Astrocyte of the hippocampus (primary cell): ENCODE data around the gene ZNF580.

Experiments
- DNase-seq: peaks from one replicate; pipeline ENCODE4 v3.0.0; 2011; ENCODE audit warnings: low read depth, low spot score

ZNF580 gene, protein sequence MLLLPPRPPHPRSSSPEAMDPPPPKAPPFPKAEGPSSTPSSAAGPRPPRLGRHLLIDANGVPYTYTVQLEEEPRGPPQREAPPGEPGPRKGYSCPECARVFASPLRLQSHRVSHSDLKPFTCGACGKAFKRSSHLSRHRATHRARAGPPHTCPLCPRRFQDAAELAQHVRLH

DNA sequence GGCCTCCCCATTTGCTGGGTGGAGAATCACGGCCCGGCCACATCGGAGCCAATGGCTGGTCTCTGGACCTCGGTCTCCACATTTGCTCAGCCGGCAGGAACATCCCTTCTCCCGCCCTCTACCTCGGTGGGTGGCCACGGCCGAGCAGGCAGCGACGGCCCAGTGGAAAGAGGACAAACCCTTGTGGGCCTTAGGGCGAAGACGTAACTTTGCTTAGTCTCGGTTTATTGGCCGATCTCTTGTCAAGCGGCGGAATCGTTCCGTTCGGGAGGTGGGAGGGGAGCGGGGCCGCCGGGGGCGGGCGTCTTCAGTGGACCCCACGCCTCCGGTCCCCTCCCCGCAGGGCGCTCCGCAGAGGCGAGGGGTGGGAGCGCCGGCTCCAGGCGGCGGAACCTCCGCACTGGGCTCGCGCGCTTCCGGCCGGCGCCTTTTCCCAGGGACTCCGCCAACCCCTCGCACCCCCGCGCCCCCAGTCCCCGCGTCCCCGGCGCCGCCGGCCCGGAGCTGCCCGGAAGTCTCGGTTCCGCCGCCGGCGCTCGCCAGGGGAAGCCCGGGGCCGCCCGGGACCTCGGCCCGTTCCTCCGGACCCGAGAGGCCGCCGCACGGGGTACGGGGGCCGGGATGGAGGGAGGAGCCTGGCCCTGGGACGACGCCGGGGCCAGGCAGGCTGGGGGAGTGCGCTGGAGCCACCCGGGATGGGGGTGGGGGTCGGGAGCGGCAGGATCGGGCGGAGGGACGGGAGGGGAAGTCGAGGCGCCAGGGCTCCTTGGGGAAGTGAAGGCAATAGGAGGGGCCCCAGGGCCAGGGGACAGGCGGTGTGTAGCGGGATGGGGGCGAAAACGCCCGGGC is at the start of gene ZNF580:
ZNF580 (plus strand) TSS at position 426 of the 849 bp plus-strand sequence. CDS start 1,507 bp downstream, outside the sequence.
- peak; percentile 88 for DNase-seq

DNA sequence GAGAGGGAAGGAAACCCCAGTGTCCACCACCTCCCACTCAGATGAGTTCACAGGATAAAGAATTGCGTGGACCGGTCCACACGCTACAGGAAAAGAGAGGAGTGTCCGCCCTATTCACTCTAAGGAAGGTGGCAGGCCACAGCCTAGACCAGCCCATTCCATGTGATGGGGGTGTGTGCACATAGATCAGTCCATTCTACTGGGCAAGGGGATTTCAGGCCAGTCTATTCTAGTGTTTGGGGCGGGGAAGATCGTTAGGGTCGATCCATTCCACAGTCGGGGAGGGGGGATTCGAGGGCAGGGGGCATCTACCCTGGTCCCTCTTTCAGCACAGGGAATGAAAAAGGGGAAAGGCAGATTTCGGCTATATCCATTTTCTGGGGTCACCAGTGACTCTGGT is 49.2 kb upstream of the ZNF580 start:
- no peak for DNase-seq

DNA sequence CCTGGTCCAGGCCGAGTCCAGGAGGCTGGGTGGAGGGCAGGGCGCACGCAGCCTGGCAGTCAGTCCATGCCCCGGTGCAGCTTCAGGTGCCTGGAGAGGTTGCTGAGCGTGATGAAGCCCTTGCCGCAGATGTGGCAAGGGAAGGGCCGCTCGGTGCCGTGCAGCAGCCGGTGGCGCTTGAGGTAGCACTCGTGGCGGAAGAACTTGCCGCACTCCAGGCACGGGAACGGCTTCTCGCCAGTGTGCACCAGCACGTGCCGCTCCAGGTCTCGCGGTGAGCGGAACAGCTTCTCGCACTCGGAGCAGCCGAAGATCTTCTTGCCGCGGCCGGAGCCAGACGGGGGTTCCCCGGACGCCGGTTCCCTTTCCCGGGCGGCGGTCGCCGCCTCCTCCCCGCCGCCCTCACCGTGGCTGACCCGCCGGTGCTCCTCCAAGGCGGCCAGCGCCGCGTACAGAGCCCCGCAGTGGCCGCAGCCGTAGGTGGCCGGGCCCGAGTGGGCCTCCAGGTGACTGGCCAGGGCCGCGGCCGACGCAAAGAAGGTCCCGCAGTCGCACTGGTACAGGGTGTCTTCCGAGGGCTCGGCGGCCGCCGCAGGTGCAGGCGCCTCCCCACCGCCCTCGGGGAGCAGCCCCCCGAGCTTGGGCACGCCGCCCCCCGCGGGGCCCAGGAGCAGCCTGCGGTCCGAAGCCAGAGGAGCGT is 48.3 kb upstream of the ZNF580 start:
- DNase-seq: no peak

DNA sequence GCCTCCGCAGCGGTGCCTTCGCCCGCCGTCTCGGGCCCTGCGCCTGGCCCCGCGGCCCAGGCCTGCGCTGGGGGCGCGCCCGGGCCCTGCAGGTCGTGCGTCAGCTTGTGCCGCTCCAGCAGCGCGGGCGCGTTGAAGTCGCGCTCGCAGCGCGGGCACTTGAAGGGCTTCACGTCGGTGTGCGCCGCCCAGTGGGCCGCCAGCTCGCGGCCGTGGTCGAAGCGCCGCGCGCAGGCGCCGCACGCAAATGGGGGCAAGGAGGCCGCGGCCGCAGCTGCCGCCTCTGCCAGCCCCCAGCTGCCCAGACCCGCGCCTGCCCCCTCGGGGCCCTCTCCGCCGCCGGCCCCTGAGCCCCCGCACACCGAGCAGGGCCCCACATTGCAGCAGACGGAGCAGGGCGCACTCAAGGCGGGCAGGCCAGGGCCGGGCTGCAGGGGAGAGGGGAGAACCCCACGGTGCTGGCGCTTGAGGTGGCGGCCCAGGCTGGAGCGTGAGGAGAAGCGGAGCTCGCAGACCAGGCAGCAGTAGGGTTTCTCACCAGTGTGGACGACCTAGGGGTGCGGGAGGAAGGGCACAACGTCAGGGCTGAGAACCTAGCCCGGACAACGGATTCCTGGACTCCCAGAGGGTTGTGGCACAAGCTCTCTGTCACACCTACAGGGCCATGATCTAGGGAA is 47.6 kb upstream of the ZNF580 start:
- no peak for DNase-seq

DNA sequence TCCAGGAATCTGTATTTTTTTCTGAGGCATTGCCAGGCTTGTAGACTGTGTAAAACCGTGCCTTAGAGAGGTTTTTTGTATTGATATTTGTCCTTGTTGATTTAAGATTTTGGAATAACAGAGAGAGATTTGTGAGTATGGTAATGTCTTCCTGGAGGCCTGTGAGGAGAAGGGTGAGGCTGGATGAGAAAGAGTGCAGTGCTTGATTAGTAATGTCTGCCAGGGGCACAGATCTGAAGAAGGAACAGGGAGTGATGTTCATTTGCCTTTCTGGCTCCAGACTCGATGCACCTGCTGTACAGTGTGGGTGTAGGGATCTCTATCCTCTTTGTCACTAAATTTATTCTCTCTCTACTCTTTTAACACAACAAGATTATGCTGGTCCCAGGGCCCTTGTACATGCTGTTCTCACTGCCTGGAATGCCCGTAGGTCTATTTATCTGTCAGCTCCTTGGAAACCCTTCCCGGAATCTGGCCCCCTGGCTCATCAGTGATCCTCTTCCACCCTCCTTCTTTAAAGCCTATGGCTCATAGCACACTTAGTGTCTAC is 45.7 kb upstream of the ZNF580 start:
- DNase-seq: no peak

DNA sequence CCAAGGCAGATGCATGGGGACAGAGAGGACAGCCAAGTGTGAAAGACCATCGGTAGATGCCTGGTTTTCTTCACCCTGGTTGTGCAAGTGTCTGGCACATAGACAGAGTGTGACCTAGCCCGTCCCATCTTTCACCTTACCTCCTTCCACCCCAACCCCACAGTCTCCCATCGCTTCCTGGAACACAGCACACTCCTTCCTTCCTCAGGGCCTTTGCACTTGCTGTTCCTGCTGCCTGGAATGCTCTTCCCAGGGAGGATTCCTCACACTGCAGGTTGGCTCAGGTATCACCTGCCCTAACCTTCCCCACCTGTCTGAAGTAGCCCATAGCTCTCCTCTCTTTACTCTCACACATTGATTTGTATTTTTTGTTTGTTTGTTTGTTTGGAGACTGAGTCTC is 44.5 kb upstream of the ZNF580 start:
- no peak for DNase-seq

DNA sequence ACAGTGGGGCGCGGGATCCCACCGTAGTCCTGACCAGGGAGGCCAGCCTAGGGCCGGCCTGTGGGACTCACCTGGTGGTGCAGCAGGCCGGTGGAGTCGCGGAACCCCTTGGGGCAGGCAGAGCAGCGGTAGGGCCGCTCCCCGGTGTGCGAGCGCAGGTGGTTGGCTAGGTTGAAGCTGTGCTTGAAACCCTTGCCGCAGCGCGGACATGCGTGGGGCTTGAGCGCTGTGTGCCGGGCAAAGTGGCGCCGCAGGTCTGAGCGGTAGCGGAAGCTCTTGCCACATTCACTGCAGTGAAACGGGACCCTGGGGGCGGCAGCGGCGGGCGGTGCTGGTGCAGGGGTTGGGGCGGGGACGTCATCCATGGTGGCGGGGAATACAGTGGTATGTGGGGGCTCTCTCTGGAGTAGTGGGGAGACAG is 43.3 kb upstream of the ZNF580 start:
- DNase-seq: no peak

DNA sequence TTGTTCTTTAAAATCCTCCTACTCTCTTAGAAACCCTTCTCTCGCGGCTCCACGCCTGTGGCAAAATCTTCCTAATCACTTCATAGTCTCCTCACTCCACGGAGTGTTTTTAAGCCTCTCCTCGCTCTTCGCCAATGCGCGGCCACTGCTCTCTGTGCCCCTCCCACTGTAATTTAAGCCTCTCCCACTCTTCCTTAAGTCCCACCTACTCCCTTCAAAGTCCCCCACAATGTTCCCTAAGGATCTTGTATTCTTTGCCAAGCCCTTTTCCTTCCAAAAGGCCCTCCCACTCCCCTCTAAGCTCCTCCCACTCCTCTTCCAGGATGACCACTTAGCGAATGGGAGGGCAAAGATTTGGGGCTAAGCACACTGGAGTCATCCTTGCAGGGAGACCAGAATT is 42.8 kb upstream of the ZNF580 start:
- DNase-seq: no peak

DNA sequence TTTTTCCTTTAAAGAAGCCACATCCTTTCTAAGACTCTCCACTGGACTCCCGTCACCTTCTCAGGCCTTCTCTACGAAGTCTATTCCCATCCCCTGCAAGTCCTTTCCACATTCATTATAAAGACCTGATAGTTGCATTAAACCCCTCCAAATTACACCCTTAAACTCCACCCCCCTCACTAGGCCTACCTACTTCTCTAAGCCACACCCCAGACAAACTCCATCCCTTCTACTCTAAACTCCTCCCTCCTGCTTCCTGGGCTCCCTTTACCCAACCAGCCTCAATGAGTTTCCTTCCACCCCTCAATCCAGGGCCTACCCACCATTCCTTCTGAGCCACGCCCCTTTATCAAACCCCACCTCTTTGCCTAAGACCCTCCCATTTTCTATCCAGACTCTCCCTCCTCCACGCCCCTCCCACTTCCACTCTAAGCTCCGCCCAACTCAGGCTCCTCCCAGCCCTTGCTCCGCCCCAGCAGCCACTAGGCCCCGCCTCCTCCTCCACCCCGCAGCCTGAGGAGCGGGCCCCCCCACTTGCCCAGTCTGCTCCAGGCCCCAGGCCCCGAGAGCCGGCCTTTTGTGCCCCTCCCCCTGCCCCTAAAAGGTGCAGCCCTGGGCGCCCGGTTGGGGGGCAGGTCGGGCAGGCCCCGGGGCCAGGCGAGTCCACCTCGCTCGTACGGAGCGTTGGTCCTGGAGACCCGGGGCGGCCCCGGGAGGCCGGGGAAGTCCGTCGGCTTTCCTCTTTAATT is 41.9 kb upstream of the ZNF580 start:
- peak; percentile 98 for DNase-seq

DNA sequence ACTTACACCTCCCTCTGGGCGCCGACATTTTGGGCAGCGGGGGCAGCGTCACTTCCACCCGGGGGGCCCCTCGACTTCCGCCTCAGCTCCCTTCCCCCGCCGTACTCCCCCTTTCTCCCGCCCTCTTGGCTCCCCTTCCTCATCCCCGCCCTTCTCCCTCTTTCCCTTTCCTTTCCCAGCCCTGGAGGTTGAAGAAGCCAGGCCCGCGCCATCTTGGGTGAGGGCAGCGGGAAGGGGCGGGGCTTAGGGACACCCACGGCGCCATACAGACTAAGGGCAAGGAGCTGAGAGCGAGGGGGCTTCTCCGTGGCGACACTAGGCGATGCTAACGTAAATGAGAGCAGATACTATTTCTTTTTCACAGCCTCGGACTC is 41.3 kb upstream of the ZNF580 start, which contains the start of gene FIZ1:
FIZ1 (minus strand) TSS at position 50 of the 374 bp plus-strand sequence. CDS start 1,652 bp downstream, outside the sequence.
- peak; percentile 99 for DNase-seq

DNA sequence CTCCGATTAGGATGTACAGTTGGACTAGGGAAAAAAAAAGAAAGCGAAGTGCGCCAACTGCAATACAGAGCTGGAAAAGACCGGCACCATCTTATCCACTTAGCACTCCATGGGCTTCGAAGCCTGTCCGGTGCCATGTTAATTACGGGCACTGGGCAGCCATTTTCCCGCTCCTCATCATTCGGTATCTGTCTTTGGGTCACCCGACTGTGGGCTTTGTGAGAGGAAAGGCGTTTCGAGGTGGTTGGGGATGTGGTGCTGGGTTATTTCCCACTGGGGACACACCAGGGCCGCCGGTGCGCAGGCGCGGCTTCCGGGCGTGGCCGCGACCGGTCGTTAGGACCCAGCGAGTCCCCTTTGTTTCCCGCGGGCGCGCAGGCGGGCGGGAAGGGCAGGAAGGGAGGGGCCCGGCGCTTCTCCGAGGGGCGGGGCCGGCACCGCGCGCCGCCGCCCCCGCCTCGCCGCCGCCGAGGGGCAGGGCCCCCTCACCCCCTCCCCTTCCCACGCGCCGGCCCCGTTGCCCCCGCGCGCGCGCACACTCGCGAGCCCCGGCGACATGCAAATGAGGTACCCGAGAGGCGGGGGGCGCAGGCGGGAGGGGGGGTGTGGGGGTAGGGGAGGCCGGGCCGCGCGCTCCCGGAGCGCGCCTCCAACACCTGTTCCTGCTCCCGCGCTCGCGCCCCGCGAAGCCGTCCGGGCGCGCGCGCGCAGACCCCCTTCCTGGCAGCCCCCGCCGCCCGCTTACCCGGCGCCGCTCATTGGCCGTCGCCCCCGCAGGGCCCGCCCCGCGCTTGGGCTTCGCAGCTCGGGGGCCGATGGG is 40.8 kb upstream of the ZNF580 start, which contains the start of gene ZNF524:
ZNF524 (plus strand) TSS at position 447 of the 820 bp plus-strand sequence. CDS start 1,825 bp downstream, outside the sequence.
- peak; percentile 95 for DNase-seq

DNA sequence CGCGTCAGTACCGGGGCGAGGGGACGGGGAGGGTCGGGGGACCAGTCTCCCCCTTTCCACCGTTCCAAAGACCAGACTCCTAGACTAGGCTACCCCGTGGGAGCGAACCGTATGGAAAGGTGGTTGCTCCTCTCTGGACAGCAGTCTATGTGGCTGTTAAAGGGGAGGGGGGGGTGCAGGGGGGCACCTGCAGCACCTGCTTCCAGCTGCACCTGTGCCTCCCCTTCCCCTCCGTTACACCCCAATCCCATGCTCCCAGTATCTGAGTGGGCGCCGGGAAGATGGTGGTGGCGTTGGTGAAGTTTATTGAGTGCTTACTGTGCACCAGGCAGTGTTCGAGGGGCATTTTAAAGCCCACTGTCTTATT is 40.2 kb upstream of the ZNF580 start:
- no peak for DNase-seq

DNA sequence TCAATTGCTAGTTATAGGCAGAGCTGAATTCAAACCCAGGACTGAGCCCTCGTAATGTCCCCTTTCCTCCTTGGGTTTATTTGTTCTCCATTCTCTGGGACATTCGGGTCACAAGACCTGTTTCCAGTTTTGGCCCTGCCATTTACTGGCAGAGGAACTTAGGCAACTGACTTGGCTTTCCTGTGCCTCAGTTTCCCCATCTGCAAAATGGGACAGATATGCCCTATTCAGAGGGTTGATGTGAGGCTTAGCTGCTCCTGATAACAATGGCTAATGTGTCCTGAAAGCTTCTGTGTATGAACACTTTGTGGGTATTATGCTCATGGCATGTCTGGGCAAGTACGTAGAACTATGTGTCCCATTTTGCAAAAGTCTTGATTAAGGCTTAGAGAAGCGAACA is 39.7 kb upstream of the ZNF580 start:
- DNase-seq: no peak

DNA sequence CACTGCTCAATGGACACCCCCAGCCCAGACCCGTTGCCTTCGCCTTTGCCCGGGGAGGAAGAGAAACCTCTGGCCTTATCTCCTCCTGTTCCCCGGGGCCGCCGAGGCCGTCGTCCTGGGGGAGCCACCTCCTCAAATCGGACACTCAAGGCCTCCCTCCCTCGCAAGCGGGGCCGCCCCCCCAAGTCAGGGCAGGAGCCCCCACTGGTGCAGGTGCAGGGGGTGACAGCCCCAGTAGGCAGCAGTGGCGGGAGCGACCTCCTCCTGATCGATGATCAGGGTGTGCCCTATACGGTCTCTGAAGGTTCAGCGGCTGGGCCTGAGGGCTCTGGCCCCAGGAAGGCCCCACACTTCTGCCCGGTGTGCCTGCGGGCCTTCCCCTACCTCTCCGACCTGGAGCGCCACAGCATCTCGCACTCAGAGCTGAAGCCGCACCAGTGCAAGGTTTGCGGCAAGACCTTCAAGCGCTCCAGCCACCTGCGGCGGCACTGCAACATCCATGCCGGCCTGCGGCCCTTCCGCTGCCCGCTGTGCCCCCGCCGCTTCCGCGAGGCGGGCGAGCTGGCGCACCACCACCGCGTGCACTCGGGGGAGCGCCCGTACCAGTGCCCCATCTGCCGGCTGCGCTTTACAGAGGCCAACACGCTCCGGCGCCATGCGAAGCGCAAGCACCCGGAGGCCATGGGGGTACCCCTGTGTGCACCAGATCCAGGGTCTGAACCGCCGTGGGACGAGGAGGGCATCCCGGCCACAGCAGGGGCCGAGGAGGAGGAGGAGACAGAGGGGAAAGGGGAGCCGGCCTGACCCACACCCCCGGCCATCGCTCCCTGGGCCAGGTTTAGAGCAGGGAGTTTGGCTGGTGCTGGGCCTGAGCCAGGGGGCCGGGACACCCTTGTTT is 38.4 kb upstream of the ZNF580 start:
- no peak for DNase-seq

DNA sequence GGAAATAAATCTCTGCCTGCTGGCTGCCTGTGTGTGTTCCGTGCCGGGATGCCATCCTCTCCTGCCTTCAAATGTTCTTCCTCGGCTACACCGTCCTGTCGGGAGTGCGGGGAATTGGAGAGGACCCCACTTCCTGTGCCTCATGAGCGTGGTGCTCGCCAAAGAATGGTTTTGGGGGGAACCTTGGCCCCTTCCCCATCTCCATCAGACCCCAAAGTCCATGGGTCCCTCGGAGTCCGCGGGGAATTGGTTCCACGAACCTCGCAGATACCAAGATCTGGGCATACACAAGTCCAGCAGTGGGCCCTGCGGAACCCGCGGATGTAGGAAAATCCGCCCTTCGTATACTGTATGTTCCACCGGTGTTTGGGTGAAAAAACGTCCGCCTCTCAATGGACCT is 37.7 kb upstream of the ZNF580 start:
- no peak for DNase-seq

DNA sequence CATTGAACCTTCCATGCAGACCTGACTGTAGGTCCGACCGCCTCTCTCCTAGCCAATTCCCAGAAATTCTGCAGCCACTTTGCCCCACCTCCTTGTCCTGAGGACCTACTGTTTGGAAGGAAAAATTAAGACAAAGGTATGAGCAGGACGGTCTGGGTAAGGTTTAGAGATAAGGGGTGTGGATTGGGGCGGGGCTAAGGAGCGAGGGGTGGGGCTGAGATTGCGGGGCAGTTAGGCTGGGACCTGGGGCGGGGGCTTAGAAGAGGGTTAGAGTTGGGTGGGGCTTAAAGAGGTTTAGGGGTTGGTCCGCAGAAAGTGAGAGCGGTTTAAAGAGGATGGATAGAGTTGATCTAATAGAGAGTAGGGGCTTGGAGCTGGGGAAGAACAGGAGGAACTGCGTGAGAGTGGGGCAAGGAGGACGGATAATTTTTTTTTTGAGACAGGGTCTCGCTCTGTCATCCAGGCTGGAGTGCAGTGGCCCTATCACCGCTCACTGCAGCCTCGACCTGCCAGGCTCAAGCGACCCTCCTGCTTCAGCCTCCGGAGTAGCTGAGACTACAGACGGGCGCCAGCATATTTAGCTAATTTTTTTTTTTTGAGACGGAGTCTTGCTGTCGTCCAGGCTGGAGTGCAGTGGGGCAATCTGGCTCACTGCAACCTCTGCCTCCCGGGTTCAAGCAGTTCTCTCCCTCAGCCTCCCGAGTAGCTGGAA is 37.1 kb upstream of the ZNF580 start:
- no peak for DNase-seq

DNA sequence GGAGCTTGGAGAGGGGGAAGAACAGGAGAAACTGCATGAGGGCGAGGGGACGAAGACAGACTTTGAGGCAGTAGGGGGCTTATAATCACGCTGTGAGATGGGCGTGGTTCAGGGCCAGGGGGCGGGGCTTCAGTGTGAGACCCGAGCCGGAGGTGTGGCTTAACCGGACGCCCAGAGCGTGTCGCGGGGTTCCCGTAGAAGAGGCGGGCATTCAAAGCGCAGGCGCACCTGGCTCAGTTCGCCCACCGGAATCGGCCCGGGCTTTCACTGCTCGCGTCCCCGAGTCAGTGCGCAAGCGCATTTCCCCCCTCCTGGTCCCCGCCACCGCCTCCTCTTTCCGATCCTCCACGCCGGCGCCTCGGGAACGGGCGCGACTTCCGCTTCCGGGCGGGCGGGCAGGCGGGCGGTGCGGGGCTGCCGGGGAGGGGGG is 35.6 kb upstream of the ZNF580 start:
- peak; percentile 99 for DNase-seq
